HL-60 (cell line): ENCODE data around the gene SEMA6C.

Source experiments
- CTCF ChIP-seq: IDR thresholded peaks from one replicate; pipeline ENCODE4 v1.5.1; 2011; ENCODE audit warnings: low read length, control low read depth, inconsistent platforms; ENCODE audit not compliant: insufficient read depth
- GABPA ChIP-seq: IDR thresholded peaks from 2 replicates; pipeline ENCODE4 v1.6.1; 2012; ENCODE audit warnings: low read depth
- POLR2AphosphoS5 ChIP-seq: IDR thresholded peaks from 2 replicates; pipeline ENCODE4 v1.6.1; 2012; ENCODE audit warnings: low read depth
- REST ChIP-seq: IDR thresholded peaks from 2 replicates; pipeline ENCODE4 v1.6.1; 2012; ENCODE audit warnings: low read depth; ENCODE audit not compliant: insufficient replicate concordance
- SPI1 ChIP-seq: IDR thresholded peaks from 2 replicates; pipeline ENCODE4 v1.6.1; 2012; ENCODE audit warnings: low read depth, mild to moderate bottlenecking, borderline replicate concordance

- TF ChIP-seq CTCF (no peak), POLR2AphosphoS5 (no peak), REST (no peak), SPI1 (no peak), GABPA (no peak)
Observed at GRCh38 chr1:151098126-151098525, 48.3 kb downstream of the SEMA6C start.
